ES-I3 (cell line): ENCODE data around the gene OR51B5.
"Not testable (repeated sequence)": the region's sequence is repeated elsewhere in the genome, so short reads cannot be mapped to it uniquely, and the experiment has no call there.

Experiments
- H3K36me3 ChIP-seq: 2 replicates; pipeline ENCODE4 v1.6.1; 2013; ENCODE audit warnings: mild to moderate bottlenecking, low read length, control low read depth, moderate library complexity; ENCODE audit not compliant: insufficient read depth
- H3K4me1 ChIP-seq: 2 replicates; pipeline ENCODE4 v1.6.1; 2013; ENCODE audit warnings: mild to moderate bottlenecking, control low read depth, low read length; ENCODE audit not compliant: insufficient read depth
- H3K9ac ChIP-seq: 2 replicates; pipeline ENCODE4 v1.6.1; 2013; ENCODE audit warnings: low read depth, mild to moderate bottlenecking, low read length, moderate library complexity
- H3K9me3 ChIP-seq: 2 replicates; pipeline ENCODE4 v1.6.1; 2013; ENCODE audit warnings: mild to moderate bottlenecking, low read length, moderate library complexity; ENCODE audit not compliant: control insufficient read depth, insufficient read depth

OR51B5 gene

GRCh38 chr11:5343474-5344335 is at the start of gene OR51B5:
Gene OR51B5, minus strand, starts transcription at chr11:5343524. Its CDS starts 0 bp downstream, at chr11:5343524.
- Histone ChIP-seq H3K4me1 (no peaks in the 10 kb centered on the region), H3K9ac (no peak within 1 kb of the TSS), H3K36me3 (no peaks in the 10 kb centered on the region), H3K9me3 (no peaks in the 10 kb centered on the region; the same call in 1 of the 2 replicates)

GRCh38 chr11:5390210-5390609 is 46.9 kb upstream of the OR51B5 start:
- Histone ChIP-seq H3K9me3 (no peaks in the 10 kb centered on the region), H3K9ac (no peak overlapping the region), H3K36me3 (no peaks in the 10 kb centered on the region), H3K4me1 (peaks cover 15% of the 10 kb centered on the region; the same call in 1 of the 2 replicates)

GRCh38 chr11:5384335-5384734 is 41.0 kb upstream of the OR51B5 start:
- H3K9me3 ChIP-seq = no peaks in the 10 kb centered on the region
- H3K36me3 ChIP-seq = no peaks in the 10 kb centered on the region
- H3K4me1 ChIP-seq = peaks cover 18% of the 10 kb centered on the region; the same call in 1 of the 2 replicates
- H3K9ac ChIP-seq = no peak overlapping the region

GRCh38 chr11:5383576-5383975 is 40.3 kb upstream of the OR51B5 start, which contains the start of gene OR51M1:
Gene OR51M1, plus strand, starts transcription at chr11:5383812. Its CDS starts 5,587 bp downstream, at chr11:5389399.
- Histone ChIP-seq H3K36me3 (no peaks in the 10 kb centered on the region), H3K4me1 (peaks cover 18% of the 10 kb centered on the region; the same call in 1 of the 2 replicates), H3K9ac (no peak within 1 kb of the TSS), H3K9me3 (no peaks in the 10 kb centered on the region)

GRCh38 chr11:5380740-5381342 is 37.5 kb upstream of the OR51B5 start:
- Histone ChIP-seq H3K4me1 (0 out of 2 replicates have a peak, but pooled peaks cover 4% of the 10 kb centered on the region), H3K9ac (no peak overlapping the region), H3K36me3 (no peaks in the 10 kb centered on the region), H3K9me3 (no peaks in the 10 kb centered on the region)

GRCh38 chr11:5369789-5370188 is 26.5 kb upstream of the OR51B5 start:
- Histone ChIP-seq H3K9me3 (no peaks in the 10 kb centered on the region), H3K4me1 (peaks cover 7% of the 10 kb centered on the region; the same call in 1 of the 2 replicates), H3K36me3 (no peaks in the 10 kb centered on the region), H3K9ac (no peak overlapping the region)

GRCh38 chr11:5368502-5369043 is 25.2 kb upstream of the OR51B5 start:
- no peaks in the 10 kb centered on the region for H3K36me3 ChIP-seq
- no peaks in the 10 kb centered on the region for H3K9me3 ChIP-seq
- H3K9ac ChIP-seq = no peak overlapping the region
- peaks cover 7% of the 10 kb centered on the region; the same call in 1 of the 2 replicates for H3K4me1 ChIP-seq

GRCh38 chr11:5367448-5368074 is 24.2 kb upstream of the OR51B5 start:
- no peaks in the 10 kb centered on the region for H3K36me3 ChIP-seq
- H3K9ac ChIP-seq = no peak overlapping the region
- H3K9me3 ChIP-seq = no peaks in the 10 kb centered on the region
- H3K4me1 ChIP-seq = peaks cover 7% of the 10 kb centered on the region; the same call in 1 of the 2 replicates

- Histone ChIP-seq H3K36me3 (no peaks in the 10 kb centered on the region), H3K9me3 (no peaks in the 10 kb centered on the region), H3K9ac (no peak overlapping the region), H3K4me1 (peaks cover 7% of the 10 kb centered on the region; the same call in 1 of the 2 replicates)
Measured at GRCh38 chr11:5366856-5367255, 23.5 kb upstream of the OR51B5 start.

GRCh38 chr11:5366365-5366764 is 23.0 kb upstream of the OR51B5 start:
- H3K9ac ChIP-seq, H3K36me3 ChIP-seq, H3K9me3 ChIP-seq, H3K4me1 ChIP-seq: not testable (repeated sequence)

GRCh38 chr11:5364214-5364613 is 20.9 kb upstream of the OR51B5 start:
- Histone ChIP-seq H3K9ac (no peak overlapping the region), H3K36me3 (no peaks in the 10 kb centered on the region), H3K9me3 (no peaks in the 10 kb centered on the region), H3K4me1 (peaks cover 7% of the 10 kb centered on the region; the same call in 1 of the 2 replicates)

GRCh38 chr11:5363679-5364078 is 20.4 kb upstream of the OR51B5 start:
- no peak overlapping the region for H3K9ac ChIP-seq
- no peaks in the 10 kb centered on the region for H3K36me3 ChIP-seq
- no peaks in the 10 kb centered on the region for H3K9me3 ChIP-seq
- H3K4me1 ChIP-seq = peaks cover 2% of the 10 kb centered on the region; the same call in 1 of the 2 replicates

- no peaks in the 10 kb centered on the region for H3K36me3 ChIP-seq
- H3K4me1 ChIP-seq = no peaks in the 10 kb centered on the region
- H3K9me3 ChIP-seq = no peaks in the 10 kb centered on the region
- H3K9ac ChIP-seq = no peak overlapping the region
Measured at GRCh38 chr11:5362017-5362625, 18.8 kb upstream of the OR51B5 start.

GRCh38 chr11:5356031-5356430 is 12.7 kb upstream of the OR51B5 start:
- not testable (repeated sequence) for H3K9me3 ChIP-seq, H3K9ac ChIP-seq, H3K36me3 ChIP-seq, H3K4me1 ChIP-seq
